CD4-positive, alpha-beta T cell (primary cell): Measurements from ENCODE around the gene PRKCB. TPM values are rescaled to one million over a fixed set of nuclear protein-coding genes. Genes with fewer than 3 reads are reported as not detected.

Experiments
- ATAC-seq: fragments of 200-7000 bp; cut with Tn5 transposase; one replicate; pipeline ENCODE4 v1.10.0; 2022; ENCODE audit warnings: mild to moderate bottlenecking; ENCODE audit not compliant: poor library complexity
- CTCF ChIA-PET: fragments of 350-600 bp; sonication (Branson Sonifier 250); formaldehyde crosslinking; loops from one replicate; lab custom pipeline; 2021; ENCODE audit warnings: antibody characterized with exemption, inconsistent platforms; lab: Charles Lee
- POLR2A ChIA-PET: fragments of 350-600 bp; sonication (Branson Sonifier 250); formaldehyde crosslinking; loops from one replicate; lab custom pipeline; 2021; ENCODE audit warnings: antibody characterized with exemption, inconsistent platforms; lab: Charles Lee
- DNase-seq, 14 experiments: peaks; one replicate each; pipeline ENCODE4 v3.0.0-alpha.2; 2013 to 2020; ENCODE audit warnings: mixed read lengths in 2 of 14
- H3K27ac ChIP-seq, 2 donors: one replicate each; pipeline versions ENCODE4 v1.5.1 to v1.7.0; 2013; ENCODE audit warnings: low read length in 2 of 2, low read depth in 1 of 2, mild to moderate bottlenecking in 1 of 2
- H3K27me3 ChIP-seq, 2 experiments: 1 replicate in 1 of 2; 2 replicates in 1 of 2; pipeline versions ENCODE4 v1.6.1 to v1.7.0; 2013; ENCODE audit warnings: low read length in 2 of 2, control low read depth in 1 of 2, mild to moderate bottlenecking in 1 of 2, moderate library complexity in 1 of 2; ENCODE audit not compliant: insufficient read depth in 2 of 2, control insufficient read depth in 1 of 2
- H3K36me3 ChIP-seq: one replicate; pipeline ENCODE4 v1.6.1; 2013; ENCODE audit warnings: low read length, control low read depth; ENCODE audit not compliant: insufficient read depth
- H3K4me1 ChIP-seq: one replicate; pipeline ENCODE4 v1.6.1; 2013; ENCODE audit warnings: low read length, control low read depth; ENCODE audit not compliant: insufficient read depth
- H3K4me3 ChIP-seq: one replicate; pipeline ENCODE4 v1.5.1; 2013; ENCODE audit warnings: mild to moderate bottlenecking, low read length, moderate library complexity
- H3K9me3 ChIP-seq, 2 experiments: 1 replicate in 1 of 2; 2 replicates in 1 of 2; pipeline versions ENCODE4 v1.6.1 to v1.7.0; 2013; ENCODE audit warnings: low read length in 2 of 2, mild to moderate bottlenecking in 2 of 2, control low read depth in 1 of 2, moderate library complexity in 1 of 2; ENCODE audit not compliant: control insufficient read depth in 1 of 2, insufficient read depth in 1 of 2
- H3K27ac Mint-ChIP-seq: one replicate; pipeline ENCODE4 v1.8.0; 2020; ENCODE audit warnings: mixed read lengths
- H3K27me3 Mint-ChIP-seq: one replicate; pipeline ENCODE4 v1.8.0; 2021; ENCODE audit warnings: mixed read lengths
- H3K36me3 Mint-ChIP-seq: one replicate; pipeline ENCODE4 v1.8.0; 2021; ENCODE audit warnings: low read depth, mixed read lengths
- H3K4me1 Mint-ChIP-seq: one replicate; pipeline ENCODE4 v1.8.0; 2021; ENCODE audit warnings: low read depth, mixed read lengths
- H3K4me3 Mint-ChIP-seq: one replicate; pipeline ENCODE4 v1.8.0; 2020; ENCODE audit warnings: mild to moderate bottlenecking, mixed read lengths
- H3K9me3 Mint-ChIP-seq: one replicate; pipeline ENCODE4 v1.8.0; 2020; ENCODE audit warnings: mixed read lengths
- intact Hi-C, 2 experiments: fragments of 100-400 bp; cut with DNase I in 1 of 2; cut with micrococcal nuclease in 1 of 2; formaldehyde crosslinking; loops; one replicate each; pipeline versions ENCODE4 v1.15.1 to v1.9.0; 2023 to 2025; cut with DNase I, micrococcal nuclease
- total RNA-seq, 174 experiments: library from RNA in 2 of 174; stranded (reverse) in 2 of 174; gene quantifications; one replicate each; pipeline ENCODE4 v1.2.3 and lab custom pipeline; 2021 to 2026
- TF ChIP-seq, protein P1 (sequence below): fragments of 200-600 bp; IDR thresholded peaks from one replicate; pipeline ENCODE4 v1.8.0; 2022; ENCODE audit warnings: antibody characterized with exemption, mild to moderate bottlenecking

Gene PRKCB
- total RNA-seq, 2 experiments from 2014 or later: 64.7 TPM

DNA sequence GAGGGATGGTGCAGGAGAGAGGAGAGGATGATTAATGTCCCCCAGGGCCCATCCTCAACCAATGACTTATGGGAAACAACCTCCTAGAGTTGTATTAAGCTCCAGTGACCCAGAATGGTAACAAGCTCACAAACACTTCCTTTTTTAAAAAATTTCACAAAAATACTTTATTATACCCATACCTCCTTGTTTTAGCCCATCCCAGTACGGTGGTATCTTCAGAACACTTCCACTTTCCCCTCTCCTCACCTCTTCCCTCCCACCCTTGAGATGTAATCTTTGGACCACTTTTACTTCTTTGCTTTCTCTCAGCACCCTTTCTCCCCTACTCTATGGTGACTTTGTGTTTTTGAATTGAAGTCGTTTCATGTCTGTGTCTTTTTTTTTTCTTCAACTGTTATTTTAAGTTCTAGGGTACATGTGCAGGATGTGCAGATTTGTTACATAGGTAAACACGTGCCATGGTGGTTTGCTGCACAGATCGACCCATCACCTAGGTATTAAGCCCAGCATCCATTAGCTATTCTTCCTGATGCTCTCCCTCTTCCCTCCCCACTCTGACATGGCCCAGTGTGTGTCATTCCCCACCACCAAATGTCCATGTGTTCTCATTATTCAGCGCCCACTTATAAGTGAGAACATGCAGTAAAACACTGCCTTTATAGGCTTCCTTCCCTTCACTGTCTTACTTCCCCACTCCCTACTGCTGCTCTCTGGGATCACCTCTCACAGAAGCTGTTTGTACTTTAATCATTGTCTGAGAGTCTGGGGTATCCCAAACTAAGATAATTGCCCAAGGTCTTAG is 124.5 kb downstream of the PRKCB start:
- intact Hi-C loops: loop anchor here in 1 of 2 experiments (1.0 kb wide), 1 partner anchor 8 kb away; no protein-coding TSS in a partner anchor
- peaks cover 6% of the 10 kb centered on the region for H3K36me3 ChIP-seq
- ATAC-seq: peak; percentile 34
- H3K4me3 Mint-ChIP-seq: peak overlapping the region; percentile 75
- H3K9me3 ChIP-seq: no peaks in the 10 kb centered on the region
- peaks cover 43% of the 10 kb centered on the region for H3K4me1 ChIP-seq
- H3K27ac Mint-ChIP-seq: peak overlapping the region; percentile 81
- POLR2A ChIA-PET: interaction anchor here (1.1 to 3.7 kb wide), 4 partner anchors 10 to 82 kb away, joined by 3 to 20 read pairs (median 5); no protein-coding TSS in a partner anchor
- CTCF ChIA-PET: interaction anchor here (1.2 to 1.4 kb wide), 2 partner anchors 9 to 14 kb away, joined by 3 read pairs; no protein-coding TSS in a partner anchor
- no peaks in the 10 kb centered on the region for H3K27me3 Mint-ChIP-seq
- peaks cover 20% of the 10 kb centered on the region for H3K36me3 Mint-ChIP-seq
- no peaks in the 10 kb centered on the region for H3K9me3 Mint-ChIP-seq
- H3K27me3 ChIP-seq: no peaks in the 10 kb centered on the region
- peak in 1 of 14 experiments; percentile 18 for DNase-seq
- TF ChIP-seq, protein P1, sequence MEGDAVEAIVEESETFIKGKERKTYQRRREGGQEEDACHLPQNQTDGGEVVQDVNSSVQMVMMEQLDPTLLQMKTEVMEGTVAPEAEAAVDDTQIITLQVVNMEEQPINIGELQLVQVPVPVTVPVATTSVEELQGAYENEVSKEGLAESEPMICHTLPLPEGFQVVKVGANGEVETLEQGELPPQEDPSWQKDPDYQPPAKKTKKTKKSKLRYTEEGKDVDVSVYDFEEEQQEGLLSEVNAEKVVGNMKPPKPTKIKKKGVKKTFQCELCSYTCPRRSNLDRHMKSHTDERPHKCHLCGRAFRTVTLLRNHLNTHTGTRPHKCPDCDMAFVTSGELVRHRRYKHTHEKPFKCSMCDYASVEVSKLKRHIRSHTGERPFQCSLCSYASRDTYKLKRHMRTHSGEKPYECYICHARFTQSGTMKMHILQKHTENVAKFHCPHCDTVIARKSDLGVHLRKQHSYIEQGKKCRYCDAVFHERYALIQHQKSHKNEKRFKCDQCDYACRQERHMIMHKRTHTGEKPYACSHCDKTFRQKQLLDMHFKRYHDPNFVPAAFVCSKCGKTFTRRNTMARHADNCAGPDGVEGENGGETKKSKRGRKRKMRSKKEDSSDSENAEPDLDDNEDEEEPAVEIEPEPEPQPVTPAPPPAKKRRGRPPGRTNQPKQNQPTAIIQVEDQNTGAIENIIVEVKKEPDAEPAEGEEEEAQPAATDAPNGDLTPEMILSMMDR: no peak
- H3K4me3 ChIP-seq: no peak overlapping the region
- peak overlapping the region in 1 of 2 donors; percentile 22 for H3K27ac ChIP-seq
- H3K4me1 Mint-ChIP-seq: peaks cover 71% of the 10 kb centered on the region

- Mint-ChIP-seq H3K27ac (no peak overlapping the region), H3K9me3 (no peaks in the 10 kb centered on the region), H3K4me1 (peaks cover 77% of the 10 kb centered on the region), H3K4me3 (no peak overlapping the region), H3K27me3 (no peaks in the 10 kb centered on the region), H3K36me3 (peaks cover 26% of the 10 kb centered on the region)
- no peak for ATAC-seq
- TF ChIP-seq, protein P1: no peak
- Histone ChIP-seq H3K9me3 (no peaks in the 10 kb centered on the region), H3K27ac (no peak overlapping the region), H3K27me3 (no peaks in the 10 kb centered on the region), H3K36me3 (peaks cover 6% of the 10 kb centered on the region), H3K4me3 (no peak overlapping the region), H3K4me1 (peaks cover 48% of the 10 kb centered on the region)
- ChIA-PET POLR2A (no interaction called here), CTCF (no interaction called here)
- DNase-seq: no peak
- intact Hi-C loops: no loop called here
Observed at GRCh38 chr16:23962001-23962400, 126.2 kb downstream of the PRKCB start.

GRCh38 chr16:23964136-23964535 is 128.4 kb downstream of the PRKCB start:
- H3K4me3 ChIP-seq: no peak overlapping the region
- ATAC-seq (no peak), DNase-seq (no peak)
- no peaks in the 10 kb centered on the region for H3K27me3 Mint-ChIP-seq
- intact Hi-C loops: no loop called here
- no peaks in the 10 kb centered on the region for H3K9me3 ChIP-seq
- no peaks in the 10 kb centered on the region for H3K9me3 Mint-ChIP-seq
- ChIA-PET POLR2A (no interaction called here), CTCF (interaction anchor here (1.1 to 2.1 kb wide), 2 partner anchors 9 to 161 kb away, joined by 3 to 6 read pairs; no protein-coding TSS in a partner anchor)
- TF ChIP-seq, protein P1: no peak
- no peaks in the 10 kb centered on the region for H3K27me3 ChIP-seq
- peaks cover 81% of the 10 kb centered on the region for H3K4me1 Mint-ChIP-seq
- H3K36me3 Mint-ChIP-seq: peaks cover 30% of the 10 kb centered on the region
- H3K27ac ChIP-seq: no peak overlapping the region
- no peak overlapping the region for H3K4me3 Mint-ChIP-seq
- no peak overlapping the region for H3K27ac Mint-ChIP-seq
- H3K36me3 ChIP-seq: peaks cover 9% of the 10 kb centered on the region
- H3K4me1 ChIP-seq: peaks cover 42% of the 10 kb centered on the region
